Esophagus muscularis mucosa (tissue), 4 donors: ENCODE results near the gene PURA. TPM values are rescaled to one million over a fixed set of nuclear protein-coding genes. Genes with fewer than 3 reads are reported as not detected.

ENCODE experiments used
- DNase-seq: peaks from one replicate; pipeline ENCODE4 v3.0.0-alpha.2; 2017; ENCODE audit errors: extremely low spot score
- H3K27ac ChIP-seq, 4 donors: fragments of 200-600 bp; sonication (generic); replicated peaks in 1 of 4; 1 replicate in 3 of 4; 2 replicates in 1 of 4; pipeline ENCODE4 v1.5.1; 2016 to 2019; ENCODE audit warnings: mild to moderate bottlenecking in 1 of 4
- H3K27me3 ChIP-seq, 4 donors: fragments of 200-600 bp; sonication (generic); one replicate each; pipeline versions ENCODE4 v1.5.1 to v1.6.0; 2016 to 2019
- H3K36me3 ChIP-seq, 4 donors: fragments of 200-600 bp; sonication (generic); one replicate each; pipeline ENCODE4 v1.5.1; 2016 to 2019
- H3K4me1 ChIP-seq, 4 donors: fragments of 200-600 bp; sonication (generic); one replicate each; pipeline ENCODE4 v1.5.1; 2016 to 2019
- H3K4me3 ChIP-seq, 4 donors: fragments of 200-600 bp; sonication (generic); 1 replicate in 2 of 4; 2 replicates in 2 of 4; pipeline ENCODE4 v1.5.1; 2016 to 2019; ENCODE audit warnings: mild to moderate bottlenecking in 4 of 4, moderate library complexity in 1 of 4
- H3K9me3 ChIP-seq, 4 donors: fragments of 200-600 bp; sonication (generic); 1 replicate in 3 of 4; 2 replicates in 1 of 4; pipeline ENCODE4 v1.5.1; 2016 to 2019
- CTCF ChIP-seq, 3 experiments: fragments of 200-600 bp in 2 of 3; fragments of 450-650 bp in 1 of 3; sonication (generic) in 2 of 3; IDR thresholded peaks; one replicate each; pipeline ENCODE4 v1.5.1; 2017 to 2019; ENCODE audit warnings: antibody characterized with exemption in 3 of 3, mild to moderate bottlenecking in 2 of 3, moderate library complexity in 1 of 3
- EP300 ChIP-seq: sonication (generic); formaldehyde crosslinking; IDR thresholded peaks from one replicate; pipeline ENCODE4 v1.6.1; 2017; ENCODE audit warnings: antibody characterized with exemption
- POLR2A ChIP-seq: fragments of 450-650 bp; IDR thresholded peaks from one replicate; pipeline ENCODE4 v1.6.1; 2017; ENCODE audit warnings: antibody characterized with exemption, moderate library complexity, mild to moderate bottlenecking, low read depth
- POLR2AphosphoS5 ChIP-seq, 2 donors: sonication (generic); formaldehyde crosslinking; IDR thresholded peaks; one replicate each; pipeline ENCODE4 v1.6.1; 2017; ENCODE audit warnings: antibody characterized with exemption in 2 of 2
- WGBS: methylation state at CpG from one replicate; pipeline ENCODE4 v1.1.5; 2018; 5-methylcytosine and 5-hydroxymethylcytosine counted together
- intact Hi-C: fragments of 100-400 bp; cut with DNase I; formaldehyde crosslinking; loops from one replicate; pipeline ENCODE4 v1.15.1; 2023
- total RNA-seq, 4 donors: library from RNA; depleted of rRNA; stranded (reverse); fragments of >200 nt; gene quantifications; one replicate each; pipeline versions ENCODE4 v1.1.0 to v1.2.1, GENCODE V29; 2016

The PURA gene
- total RNA-seq, 4 donors from 2014 or later = 31.8 to 46.5 (median 43.5) TPM

GRCh38 chr5:140112685-140113179 lies 1.2 kb upstream of the PURA start:
- H3K4me1 ChIP-seq = peaks cover 53 to 84% (median 74%) of the 10 kb centered on the region in 4 donors
- WGBS = 12% methylated on average over 13 of the region's 13 CpGs
- H3K4me3 ChIP-seq = peak overlapping the region; percentile 86 to 92 (median 90)
- peak overlapping the region; percentile 92 to 96 (median 96) for H3K27ac ChIP-seq
- no peak for DNase-seq
- intact Hi-C loops = no loop called here
- H3K9me3 ChIP-seq = no peaks in the 10 kb centered on the region
- no peaks in the 10 kb centered on the region for H3K27me3 ChIP-seq
- TF ChIP-seq POLR2A (no peak), CTCF (IDR thresholded peaks at IDR 0.05) (no peak), POLR2AphosphoS5 (IDR thresholded peaks at IDR 0.05) (no peak), EP300 (no peak)
- no peaks in the 10 kb centered on the region for H3K36me3 ChIP-seq

GRCh38 chr5:140113180-140113698 lies 670 bp upstream of the PURA start:
- H3K9me3 ChIP-seq = no peaks in the 10 kb centered on the region
- peaks cover 58 to 87% (median 78%) of the 10 kb centered on the region in 4 donors for H3K4me1 ChIP-seq
- H3K36me3 ChIP-seq = no peaks in the 10 kb centered on the region
- H3K27me3 ChIP-seq = no peaks in the 10 kb centered on the region
- H3K4me3 ChIP-seq = peak overlapping the region; percentile 86 to 92 (median 90)
- peak overlapping the region; percentile 92 to 96 (median 96) for H3K27ac ChIP-seq
- no peak for DNase-seq
- intact Hi-C loops = no loop called here
- WGBS = 0% methylated on average over 14 of the region's 28 CpGs
- no peak for TF ChIP-seq POLR2AphosphoS5 (IDR thresholded peaks at IDR 0.05)
- no peak for TF ChIP-seq CTCF (IDR thresholded peaks at IDR 0.05)

- peak overlapping the region; percentile 92 to 96 (median 96) for H3K27ac ChIP-seq
- no peaks in the 10 kb centered on the region for H3K27me3 ChIP-seq
- intact Hi-C loops = no loop called here
- peaks cover 48 to 84% (median 73%) of the 10 kb centered on the region in 4 donors for H3K4me1 ChIP-seq
- no peaks in the 10 kb centered on the region for H3K9me3 ChIP-seq
- DNase-seq = peak; percentile 94
- WGBS = 20% methylated on average over 26 of the region's 65 CpGs
- no peak for TF ChIP-seq CTCF (IDR thresholded peaks at IDR 0.05)
- TF ChIP-seq POLR2A = no peak
- TF ChIP-seq EP300 = no peak
- TF ChIP-seq POLR2AphosphoS5 (IDR thresholded peaks at IDR 0.05) = peak; percentile 70 to 71
- H3K36me3 ChIP-seq = no peaks in the 10 kb centered on the region
- peak overlapping the region; percentile 86 to 92 (median 90) for H3K4me3 ChIP-seq
These were observed 654 bp downstream of the PURA start for GRCh38 chr5:140114341-140115185.

- DNase-seq = no peak
- Histone ChIP-seq H3K4me1 (peaks cover 47 to 81% (median 69%) of the 10 kb centered on the region in 4 donors), H3K9me3 (no peaks in the 10 kb centered on the region), H3K27ac (peak overlapping the region; percentile 92 to 96 (median 96)), H3K36me3 (no peaks in the 10 kb centered on the region), H3K4me3 (peak overlapping the region; percentile 86 to 92 (median 90)), H3K27me3 (no peaks in the 10 kb centered on the region)
- no peak for TF ChIP-seq CTCF (IDR thresholded peaks at IDR 0.05)
- TF ChIP-seq EP300 = no peak
- no peak for TF ChIP-seq POLR2A
- no peak for TF ChIP-seq POLR2AphosphoS5 (IDR thresholded peaks at IDR 0.05)
- intact Hi-C loops = no loop called here
- 45% methylated on average over 1 of the region's 1 CpG for WGBS
These were observed 1.2 kb downstream of the PURA start for GRCh38 chr5:140115186-140115500.
